AG08396 (cell line): ENCODE data around the gene CDK1.
A peak's percentile ranks its signal among the peaks of the same experiment; 100 is the strongest.

Experiments used
- DNase-seq: peaks from one replicate; pipeline ENCODE4 v3.0.0; 2012; ENCODE audit warnings: low spot score, mixed read lengths

Gene CDK1

GRCh38 chr10:60778971-60779796 lies 906 bp downstream of the CDK1 start:
- DNase-seq, result no peak

GRCh38 chr10:60781661-60782060 lies 3.4 kb downstream of the CDK1 start:
- DNase-seq, result no peak

GRCh38 chr10:60784641-60785040 lies 6.4 kb downstream of the CDK1 start:
- DNase-seq, result no peak

GRCh38 chr10:60788544-60788943 lies 10.3 kb downstream of the CDK1 start:
- no peak for DNase-seq

GRCh38 chr10:60789340-60789739 lies 11.1 kb downstream of the CDK1 start:
- DNase-seq, result no peak

GRCh38 chr10:60794953-60795352 lies 16.7 kb downstream of the CDK1 start:
- DNase-seq, result no peak

- no peak for DNase-seq
Observed at GRCh38 chr10:60795465-60796202, 17.4 kb downstream of the CDK1 start.

GRCh38 chr10:60796481-60796880 lies 18.2 kb downstream of the CDK1 start:
- no peak for DNase-seq

GRCh38 chr10:60797200-60797599 lies 18.9 kb downstream of the CDK1 start:
- no peak for DNase-seq

- DNase-seq, result no peak
Observed at GRCh38 chr10:60798031-60798430, 19.8 kb downstream of the CDK1 start.

GRCh38 chr10:60798870-60799269 lies 20.6 kb downstream of the CDK1 start:
- DNase-seq, result no peak

GRCh38 chr10:60799971-60800650 lies 21.8 kb downstream of the CDK1 start:
- DNase-seq, result no peak

GRCh38 chr10:60800918-60801317 lies 22.6 kb downstream of the CDK1 start:
- DNase-seq, result no peak

- no peak for DNase-seq
Observed at GRCh38 chr10:60801522-60801921, 23.2 kb downstream of the CDK1 start.

GRCh38 chr10:60803433-60803832 lies 25.2 kb downstream of the CDK1 start:
- no peak for DNase-seq

GRCh38 chr10:60803865-60804264 lies 25.6 kb downstream of the CDK1 start:
- DNase-seq, result no peak

- no peak for DNase-seq
Observed at GRCh38 chr10:60806921-60807320, 28.6 kb downstream of the CDK1 start.

GRCh38 chr10:60807499-60807898 lies 29.2 kb downstream of the CDK1 start:
- DNase-seq, result no peak

- DNase-seq, result no peak
Observed at GRCh38 chr10:60808036-60808435, 29.8 kb downstream of the CDK1 start.

GRCh38 chr10:60809157-60809556 lies 30.9 kb downstream of the CDK1 start:
- no peak for DNase-seq

- peak; percentile 16 for DNase-seq
Observed at GRCh38 chr10:60810437-60811182, 32.3 kb downstream of the CDK1 start.
